GM12891 (cell line): ENCODE measurements around the gene VWC2.
A peak's percentile ranks its signal among the peaks of the same experiment; 100 is the strongest.

Source experiments
- DNase-seq: peaks from one replicate; pipeline ENCODE4 v3.0.0; 2011; ENCODE audit warnings: low spot score; ENCODE audit not compliant: insufficient read length
- FAIRE-seq: peaks from 2 replicates; lab custom pipeline; 2011; peaks lifted over from hg19 to GRCh38; lab: Jason Lieb, UNC
- PAX5 ChIP-seq: IDR thresholded peaks from 2 replicates; pipeline ENCODE4 v1.6.1; 2011; ENCODE audit warnings: low read length, moderate library complexity, mild to moderate bottlenecking; ENCODE audit not compliant: insufficient read depth, severe bottlenecking
- POLR2A ChIP-seq: IDR thresholded peaks from 2 replicates; pipeline ENCODE4 v1.6.1; 2011; ENCODE audit warnings: low read depth, low read length, control low read depth
- POLR2AphosphoS5 ChIP-seq: IDR thresholded peaks from 2 replicates; pipeline ENCODE4 v1.6.1; 2011; ENCODE audit warnings: low read depth, low read length, control low read depth
- POU2F2 ChIP-seq: IDR thresholded peaks from 2 replicates; pipeline ENCODE4 v1.6.1; 2011; ENCODE audit warnings: low read depth, mild to moderate bottlenecking, control low read depth, low read length, moderate library complexity
- SPI1 ChIP-seq: IDR thresholded peaks from 2 replicates; pipeline ENCODE4 v1.6.1; 2011; ENCODE audit warnings: low read depth, low read length, control low read depth
- TAF1 ChIP-seq: IDR thresholded peaks from 2 replicates; pipeline ENCODE4 v1.6.1; 2011; ENCODE audit warnings: low read depth, low read length, control low read depth

The VWC2 gene

DNA sequence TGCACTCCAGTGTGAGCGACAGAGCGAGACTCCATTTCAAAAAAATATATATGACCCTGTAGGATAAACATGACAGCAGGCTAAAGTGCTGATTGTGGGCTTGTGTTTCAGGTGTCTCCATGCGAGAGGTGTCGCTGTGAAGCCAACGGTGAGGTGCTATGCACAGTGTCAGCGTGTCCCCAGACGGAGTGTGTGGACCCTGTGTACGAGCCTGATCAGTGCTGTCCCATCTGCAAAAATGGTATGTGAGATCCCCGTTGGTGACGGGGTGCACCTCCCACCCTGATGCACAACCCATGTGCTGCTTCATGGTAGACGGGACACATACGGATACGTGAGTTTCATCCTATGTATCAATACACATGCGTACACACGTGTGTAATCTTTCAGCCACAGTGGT is 29.2 kb downstream of the VWC2 start:
- TF ChIP-seq POLR2A (no peak), POLR2AphosphoS5 (no peak), TAF1 (no peak), PAX5 (no peak), POU2F2 (no peak), SPI1 (no peak)
- FAIRE-seq (peak; percentile 9), DNase-seq (no peak)

DNA sequence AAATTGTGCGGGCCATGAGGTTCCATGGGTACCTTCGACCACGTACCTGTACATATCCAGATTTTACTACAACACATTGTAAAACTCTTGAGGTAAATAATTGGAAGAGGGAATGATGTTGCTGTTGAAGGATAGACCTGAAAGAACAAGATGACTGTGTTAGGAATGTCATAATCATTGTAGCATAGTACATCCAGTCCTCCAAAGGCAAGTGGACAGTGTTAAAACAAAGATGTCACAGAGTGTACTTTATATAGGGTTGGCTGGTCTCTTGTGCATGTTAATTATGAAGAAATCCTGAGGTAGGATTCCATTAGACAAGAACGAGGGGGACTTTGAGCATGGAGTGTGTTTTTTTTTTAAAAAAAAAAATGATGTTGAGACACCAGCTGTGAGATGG is 30.4 kb downstream of the VWC2 start:
- FAIRE-seq = no peak

DNA sequence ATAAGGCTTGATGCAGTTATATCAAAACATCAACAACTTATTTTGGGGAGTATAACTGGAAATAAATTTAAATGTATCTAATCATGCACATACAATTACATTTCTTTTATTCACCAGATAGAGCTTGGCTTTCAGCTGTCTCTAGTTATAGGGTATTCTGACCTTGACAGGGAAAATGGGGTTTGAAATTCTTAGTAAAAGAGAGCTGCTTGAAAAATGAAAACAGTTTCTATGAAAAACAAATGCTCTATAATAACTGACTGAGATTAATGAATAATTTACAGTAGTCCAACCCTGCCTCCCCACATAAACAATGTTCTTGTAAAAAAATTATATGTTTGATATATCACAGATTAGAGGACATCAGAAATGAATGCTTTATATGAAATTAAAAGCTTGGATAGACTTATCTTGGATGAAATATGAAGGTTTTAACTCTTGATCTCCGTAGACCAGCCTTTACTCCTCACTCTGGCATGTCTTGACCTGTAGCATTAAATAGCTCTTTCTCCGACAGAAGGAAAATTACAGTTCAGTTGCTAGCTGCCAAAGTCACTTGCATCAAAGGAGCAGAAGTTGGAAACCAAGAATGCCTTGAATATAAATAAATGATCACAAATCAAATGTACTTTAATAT is 32.1 kb downstream of the VWC2 start:
- FAIRE-seq (no peak), DNase-seq (no peak)
- no peak for TF ChIP-seq POU2F2
- no peak for TF ChIP-seq TAF1
- TF ChIP-seq SPI1 = no peak
- no peak for TF ChIP-seq POLR2AphosphoS5

More for the DNA sequence above, 30.4 kb downstream of the VWC2 start:
- DNase-seq = no peak
- no peak for TF ChIP-seq POU2F2

DNA sequence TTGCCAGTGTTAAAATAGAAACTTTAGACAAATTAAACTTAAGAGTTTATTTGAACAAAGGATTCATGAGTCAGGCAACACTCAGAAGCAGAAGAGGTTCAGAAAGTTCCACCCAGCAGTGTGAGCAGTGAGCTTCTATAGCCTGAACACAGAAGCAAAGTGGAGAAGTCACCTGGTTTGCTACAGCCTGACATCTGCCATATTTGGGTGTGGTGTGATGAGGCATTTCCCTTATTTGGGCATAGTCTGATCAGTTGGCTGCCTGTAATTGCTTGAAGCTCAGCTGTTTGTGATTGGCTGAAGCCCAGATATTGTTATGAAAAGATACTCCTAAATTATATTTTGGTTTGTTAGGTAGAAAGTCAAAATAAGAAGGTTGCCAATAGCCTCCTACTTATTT is 39.1 kb downstream of the VWC2 start:
- TF ChIP-seq SPI1 (no peak), TAF1 (no peak)
- DNase-seq (no peak), FAIRE-seq (no peak)

DNA sequence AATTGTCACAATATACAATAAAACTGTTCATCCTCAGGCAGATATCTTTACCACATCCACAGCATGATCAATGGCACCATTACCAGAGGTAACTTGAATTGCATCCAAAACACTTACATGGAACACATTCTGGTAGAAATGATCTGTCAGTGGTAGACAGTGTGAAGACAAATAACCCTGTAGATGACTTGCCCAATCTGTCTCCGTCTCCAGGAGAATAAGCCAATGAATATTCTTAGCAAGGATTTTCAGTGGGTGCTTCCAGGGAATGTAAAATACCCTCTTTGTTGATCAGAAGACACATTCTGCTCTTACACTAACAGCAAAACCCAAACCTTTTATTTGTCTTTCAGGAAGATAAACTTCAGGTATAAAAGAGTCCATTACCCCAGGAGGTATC is 43.8 kb downstream of the VWC2 start:
- TF ChIP-seq POLR2A (no peak), PAX5 (no peak), POLR2AphosphoS5 (no peak), TAF1 (no peak), SPI1 (no peak), POU2F2 (no peak)
- DNase-seq (no peak), FAIRE-seq (no peak)

DNA sequence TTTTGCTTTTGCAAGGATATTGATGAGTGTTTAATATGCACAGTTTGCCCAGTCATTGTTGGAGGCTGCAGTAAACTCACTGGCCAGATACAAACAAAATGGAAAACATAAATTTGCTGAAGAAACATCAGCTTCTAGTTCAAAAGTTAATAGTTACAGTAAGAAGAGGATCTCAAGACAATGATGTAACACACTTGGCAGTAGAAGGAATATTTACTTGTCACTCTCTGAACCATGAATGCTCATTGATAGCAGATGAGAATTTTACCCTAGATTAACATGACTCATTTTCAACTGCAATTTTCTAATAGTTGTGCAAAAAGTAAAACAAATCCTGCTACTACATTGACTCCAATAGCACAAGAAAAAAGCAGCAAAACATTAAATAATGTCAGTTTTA is 47.7 kb downstream of the VWC2 start:
- FAIRE-seq (no peak), DNase-seq (no peak)
- TF ChIP-seq PAX5 (no peak), POLR2A (no peak)

DNA sequence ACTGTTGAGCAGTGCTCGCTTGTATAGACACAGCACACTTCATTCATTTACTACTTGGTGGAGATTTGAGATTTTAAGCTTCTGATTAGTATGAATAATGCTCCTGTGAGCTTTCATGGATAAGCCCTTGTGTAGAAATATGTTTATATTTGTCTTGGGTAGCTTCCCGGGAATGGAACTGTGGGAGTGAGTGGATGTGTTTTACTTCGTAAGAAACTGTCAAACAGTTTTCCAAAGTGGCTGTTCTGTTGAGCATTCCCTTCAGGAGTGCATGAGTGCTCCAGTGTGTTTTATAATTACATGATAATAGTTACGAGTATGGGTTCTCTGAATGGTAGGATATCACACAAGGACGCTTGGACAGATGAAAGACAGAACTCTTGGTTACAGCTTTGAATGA is 49.4 kb downstream of the VWC2 start:
- DNase-seq (no peak), FAIRE-seq (no peak)
- TF ChIP-seq PAX5 = no peak
- TF ChIP-seq TAF1 = no peak
- TF ChIP-seq POU2F2 = no peak
- TF ChIP-seq SPI1 = no peak
- no peak for TF ChIP-seq POLR2A
- no peak for TF ChIP-seq POLR2AphosphoS5

DNA sequence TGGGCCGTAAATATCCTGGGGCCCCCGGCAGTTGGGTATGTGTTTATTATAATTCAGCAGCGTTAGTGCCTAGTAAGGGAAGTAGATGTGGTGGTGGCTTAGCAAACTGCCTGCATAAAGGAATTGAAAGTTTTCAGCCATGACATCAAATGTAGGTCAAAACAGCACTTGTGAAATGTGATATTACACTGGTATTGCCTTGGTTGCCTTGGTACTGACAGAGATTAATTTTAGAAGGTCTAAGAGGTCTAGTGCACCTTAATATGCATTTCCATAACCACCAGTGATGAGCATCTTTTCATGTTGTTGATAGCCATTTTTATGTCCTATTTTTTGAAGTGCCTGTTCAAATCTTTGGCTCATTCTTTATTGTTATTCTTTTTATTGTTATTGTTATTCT is 50.1 kb downstream of the VWC2 start:
- no peak for TF ChIP-seq TAF1
- no peak for TF ChIP-seq SPI1
- TF ChIP-seq POU2F2 = no peak
- TF ChIP-seq POLR2AphosphoS5 = no peak
- TF ChIP-seq POLR2A = no peak
- no peak for TF ChIP-seq PAX5
- DNase-seq (no peak), FAIRE-seq (no peak)

DNA sequence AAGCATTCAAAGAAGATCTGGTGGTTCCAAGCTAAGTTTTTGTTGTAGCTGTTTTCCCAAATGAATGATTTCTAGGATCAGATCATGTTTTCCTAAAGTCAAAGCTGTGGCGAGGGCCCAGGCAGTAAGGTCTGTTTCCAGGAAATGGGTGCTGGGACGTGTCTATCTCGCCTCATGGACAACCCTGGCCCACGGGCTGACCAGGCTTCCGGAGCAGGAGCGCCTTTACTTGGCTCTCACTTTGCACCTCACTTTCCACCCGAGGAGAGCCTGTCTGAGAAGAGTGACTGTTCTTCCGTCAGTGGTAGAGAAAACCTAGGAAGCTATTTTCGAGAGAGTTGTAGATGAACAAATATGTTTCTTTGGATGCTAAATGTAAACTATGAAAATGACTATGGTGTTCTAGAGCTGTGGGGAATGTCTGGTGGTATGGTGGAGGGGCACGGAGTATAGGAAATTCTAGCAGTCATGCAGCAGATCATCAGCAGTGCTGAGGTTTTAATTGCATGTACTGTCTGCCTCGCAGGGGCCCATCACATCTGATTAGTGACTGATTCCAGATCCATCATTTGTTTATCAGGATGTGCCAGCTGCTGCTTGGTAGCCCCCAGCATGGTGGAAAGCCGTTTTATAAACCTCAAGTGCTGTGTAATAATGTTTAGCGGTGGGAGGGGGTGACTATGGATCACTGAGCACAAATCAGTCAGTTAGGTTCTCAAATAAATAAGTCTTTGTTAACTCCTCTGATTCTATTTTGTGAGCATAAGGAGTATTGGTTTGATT is 66.6 kb downstream of the VWC2 start:
- FAIRE-seq (no peak), DNase-seq (no peak)
- TF ChIP-seq PAX5 (no peak), TAF1 (no peak), POLR2AphosphoS5 (no peak), POU2F2 (no peak), POLR2A (no peak), SPI1 (no peak)

DNA sequence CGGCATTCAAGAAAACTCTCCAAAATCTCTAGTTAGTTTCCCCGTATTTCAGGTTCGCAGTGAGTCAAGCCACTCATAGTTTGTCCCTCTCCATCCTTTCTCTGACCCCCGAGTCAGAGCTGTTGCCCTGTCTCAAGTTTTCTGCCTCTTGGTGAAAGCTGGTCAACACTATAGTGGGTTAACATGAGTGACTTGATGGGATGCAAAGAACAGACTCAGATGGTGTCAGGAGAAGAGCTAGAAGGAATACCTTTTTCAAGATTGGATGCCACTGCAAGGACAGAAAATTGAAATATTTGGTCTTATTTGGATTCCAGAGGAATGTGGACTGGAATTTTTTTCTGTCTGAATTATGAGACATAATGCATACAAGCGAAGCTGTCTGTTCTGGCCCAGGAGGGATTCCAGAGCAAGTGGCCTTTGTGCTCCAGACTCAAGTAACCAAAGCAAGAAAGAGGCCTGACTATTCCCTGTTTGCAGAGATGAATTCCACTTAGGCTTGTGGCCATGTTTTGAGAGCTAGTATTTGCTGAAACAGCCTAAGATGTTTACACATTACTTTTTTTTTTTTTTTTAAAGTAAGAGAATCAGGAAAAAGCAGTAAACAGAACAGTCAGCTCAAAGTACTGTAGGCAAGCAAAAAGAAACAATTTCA is 67.4 kb downstream of the VWC2 start:
- DNase-seq (no peak), FAIRE-seq (no peak)
- TF ChIP-seq POLR2AphosphoS5 (no peak), TAF1 (no peak), SPI1 (no peak), PAX5 (no peak), POU2F2 (no peak), POLR2A (no peak)

DNA sequence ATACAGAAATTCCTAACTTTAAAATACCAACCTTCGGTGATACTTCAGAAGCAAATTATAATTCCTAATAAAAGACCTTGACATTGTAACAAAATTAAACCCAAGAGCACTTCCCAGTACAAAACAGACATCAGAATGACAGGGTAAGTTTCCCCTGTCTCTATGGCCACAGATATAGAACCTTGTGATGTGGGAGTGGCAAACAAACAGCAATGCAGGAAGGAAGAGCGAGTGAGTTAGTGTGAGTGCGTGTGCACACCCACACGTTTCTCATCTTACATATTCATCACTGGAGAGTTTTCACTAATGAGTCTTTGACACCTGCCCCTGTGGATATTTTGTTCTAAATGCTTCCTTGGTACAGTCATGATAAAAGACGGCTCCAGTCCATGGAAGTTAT is 72.2 kb downstream of the VWC2 start:
- FAIRE-seq (no peak), DNase-seq (no peak)
- no peak for TF ChIP-seq POLR2AphosphoS5
- TF ChIP-seq TAF1 = no peak
- TF ChIP-seq POU2F2 = no peak
- no peak for TF ChIP-seq PAX5
- TF ChIP-seq SPI1 = no peak
